WTC11 (cell line): ENCODE measurements around the gene FAM50A. TPM values are rescaled to one million over a fixed set of nuclear protein-coding genes. Genes with fewer than 3 reads are reported as not detected.

Source experiments
- ATAC-seq: fragments of 200-7000 bp; cut with Tn5 transposase; 2 replicates; pipeline ENCODE4 v1.10.0; 2021; ENCODE audit warnings: mild to moderate bottlenecking, moderate library complexity
- CTCF ChIA-PET: fragments of 300-600 bp; sonication (Branson Sonifier 250); formaldehyde crosslinking; loops from one replicate; lab custom pipeline; 2021; ENCODE audit warnings: antibody characterized with exemption; lab: Charles Lee
- POLR2A ChIA-PET: fragments of 350-600 bp; sonication (Branson Sonifier 250); formaldehyde crosslinking; loops from one replicate; lab custom pipeline; 2021; ENCODE audit warnings: antibody characterized with exemption; lab: Charles Lee
- DNase-seq: peaks from one replicate; pipeline ENCODE4 v3.0.0; 2021; ENCODE audit warnings: low spot score
- H3K27ac Mint-ChIP-seq: 2 replicates; pipeline ENCODE4 v1.8.0; 2021; ENCODE audit warnings: mixed read lengths
- H3K27me3 Mint-ChIP-seq: 2 replicates; pipeline ENCODE4 v1.8.0; 2021; ENCODE audit warnings: low read depth, mild to moderate bottlenecking, moderate library complexity, mixed read lengths
- H3K36me3 Mint-ChIP-seq: 2 replicates; pipeline ENCODE4 v1.8.0; 2021; ENCODE audit warnings: mixed read lengths
- H3K4me1 Mint-ChIP-seq: 2 replicates; pipeline ENCODE4 v1.8.0; 2022; ENCODE audit warnings: mixed read lengths
- H3K4me3 Mint-ChIP-seq: 2 replicates; pipeline ENCODE4 v1.8.0; 2021; ENCODE audit warnings: mild to moderate bottlenecking, moderate library complexity, mixed read lengths
- H3K9me3 Mint-ChIP-seq: 2 replicates; pipeline ENCODE4 v1.8.0; 2021; ENCODE audit warnings: mixed read lengths
- CBFB ChIP-seq: sonication (generic); formaldehyde crosslinking; IDR thresholded peaks from 2 replicates; pipeline ENCODE4 v1.8.1; 2022; ENCODE audit warnings: mild to moderate bottlenecking, low read depth, missing genetic modification reagents
- ESRRA ChIP-seq: sonication (generic); formaldehyde crosslinking; IDR thresholded peaks from 2 replicates; pipeline ENCODE4 v1.8.1; 2022; ENCODE audit warnings: mild to moderate bottlenecking, missing genetic modification reagents, borderline replicate concordance
- FOXJ3 ChIP-seq: sonication (generic); formaldehyde crosslinking; IDR thresholded peaks from 2 replicates; pipeline ENCODE4 v1.9.0; 2021; ENCODE audit warnings: missing genetic modification reagents, mild to moderate bottlenecking, borderline replicate concordance
- FOXK1 ChIP-seq: sonication (generic); formaldehyde crosslinking; IDR thresholded peaks from 2 replicates; pipeline ENCODE4 v1.8.0; 2022; ENCODE audit warnings: mild to moderate bottlenecking, moderate library complexity, missing genetic modification reagents
- GTF2I ChIP-seq: fragments of 250-450 bp; sonication (Bioruptor Pico); conservative IDR thresholded peaks from 2 replicates; pipeline ENCODE4 v1.4.0; 2021; ENCODE audit warnings: mild to moderate bottlenecking
- JUN ChIP-seq: sonication (generic); formaldehyde crosslinking; IDR thresholded peaks from 2 replicates; pipeline ENCODE4 v1.8.0; 2023; ENCODE audit warnings: mild to moderate bottlenecking, missing genetic modification reagents
- MYBL2 ChIP-seq: sonication (generic); formaldehyde crosslinking; IDR thresholded peaks from 2 replicates; pipeline ENCODE4 v1.8.1; 2023; ENCODE audit warnings: mild to moderate bottlenecking, moderate library complexity, missing genetic modification reagents
- NFE2L1 ChIP-seq: sonication (generic); formaldehyde crosslinking; IDR thresholded peaks from 2 replicates; pipeline ENCODE4 v1.8.1; 2023; ENCODE audit warnings: missing genetic modification reagents
- NR2C2 ChIP-seq: sonication (generic); formaldehyde crosslinking; IDR thresholded peaks from 2 replicates; pipeline ENCODE4 v1.8.0; 2022; ENCODE audit warnings: mild to moderate bottlenecking, missing genetic modification reagents
- PRRX2 ChIP-seq: fragments of 250-450 bp; sonication (Bioruptor Pico); IDR thresholded peaks from 2 replicates; pipeline ENCODE4 v1.8.0; 2021; ENCODE audit warnings: mild to moderate bottlenecking
- SMAD4 ChIP-seq: sonication (generic); formaldehyde crosslinking; IDR thresholded peaks from 2 replicates; pipeline ENCODE4 v1.8.0; 2022; ENCODE audit warnings: mild to moderate bottlenecking, missing genetic modification reagents
- ZNF121 ChIP-seq: sonication (generic); formaldehyde crosslinking; IDR thresholded peaks from 2 replicates; pipeline ENCODE4 v1.8.0; 2023; ENCODE audit warnings: missing genetic modification reagents
- ZNF232 ChIP-seq: sonication (generic); formaldehyde crosslinking; IDR thresholded peaks from 2 replicates; pipeline ENCODE4 v1.8.0; 2022; ENCODE audit warnings: mild to moderate bottlenecking, missing genetic modification reagents
- ZNF263 ChIP-seq: sonication (generic); formaldehyde crosslinking; IDR thresholded peaks from 2 replicates; pipeline ENCODE4 v1.8.1; 2022; ENCODE audit warnings: low read depth, mild to moderate bottlenecking, moderate library complexity, missing genetic modification reagents
- ZNF416 ChIP-seq: fragments of 250-450 bp; sonication (Bioruptor Pico); IDR thresholded peaks from 2 replicates; pipeline ENCODE4 v1.9.0; 2021; ENCODE audit warnings: mild to moderate bottlenecking, inconsistent platforms
- ZNF423 ChIP-seq: fragments of 250-450 bp; sonication (Bioruptor Pico); IDR thresholded peaks from 2 replicates; pipeline ENCODE4 v2.1.2; 2022; ENCODE audit warnings: mild to moderate bottlenecking, moderate library complexity
- ZNF671 ChIP-seq: fragments of 250-450 bp; sonication (Bioruptor Pico); IDR thresholded peaks from 2 replicates; pipeline ENCODE4 v1.8.0; 2021; ENCODE audit warnings: mild to moderate bottlenecking
- total RNA-seq: library from RNA; stranded (reverse); gene quantifications from 3 replicates; pipeline ENCODE4 v1.2.3, GENCODE V29; 2021
- TF ChIP-seq, protein P1 (sequence below): sonication (generic); formaldehyde crosslinking; conservative IDR thresholded peaks from 2 replicates; pipeline ENCODE4 v1.8.1; 2023; ENCODE audit warnings: mild to moderate bottlenecking, low read depth, missing genetic modification reagents, moderate library complexity
- TF ChIP-seq, protein P2 (sequence below): sonication (generic); formaldehyde crosslinking; IDR thresholded peaks from 2 replicates; pipeline ENCODE4 v1.8.0; 2022; ENCODE audit warnings: mild to moderate bottlenecking, missing genetic modification reagents
- TF ChIP-seq, protein P3 (sequence below): sonication (generic); formaldehyde crosslinking; IDR thresholded peaks from 2 replicates; pipeline ENCODE4 v1.8.1; 2023; ENCODE audit warnings: mild to moderate bottlenecking, missing genetic modification reagents, borderline replicate concordance
- TF ChIP-seq, protein P4 (sequence below): sonication (generic); formaldehyde crosslinking; IDR thresholded peaks from 2 replicates; pipeline ENCODE4 v1.8.0; 2022; ENCODE audit warnings: missing genetic modification reagents
- TF ChIP-seq, protein P5 (sequence below): sonication (generic); formaldehyde crosslinking; conservative IDR thresholded peaks from 2 replicates; pipeline ENCODE4 v1.8.1; 2022; ENCODE audit warnings: mild to moderate bottlenecking, missing genetic modification reagents
- TF ChIP-seq, protein P6 (sequence below): sonication (generic); formaldehyde crosslinking; IDR thresholded peaks from 2 replicates; pipeline ENCODE4 v1.8.1; 2022; ENCODE audit warnings: mild to moderate bottlenecking, moderate library complexity, missing genetic modification reagents

The FAM50A gene
- total RNA-seq, 1 experiment from 2014 or later = 50.2 TPM

DNA sequence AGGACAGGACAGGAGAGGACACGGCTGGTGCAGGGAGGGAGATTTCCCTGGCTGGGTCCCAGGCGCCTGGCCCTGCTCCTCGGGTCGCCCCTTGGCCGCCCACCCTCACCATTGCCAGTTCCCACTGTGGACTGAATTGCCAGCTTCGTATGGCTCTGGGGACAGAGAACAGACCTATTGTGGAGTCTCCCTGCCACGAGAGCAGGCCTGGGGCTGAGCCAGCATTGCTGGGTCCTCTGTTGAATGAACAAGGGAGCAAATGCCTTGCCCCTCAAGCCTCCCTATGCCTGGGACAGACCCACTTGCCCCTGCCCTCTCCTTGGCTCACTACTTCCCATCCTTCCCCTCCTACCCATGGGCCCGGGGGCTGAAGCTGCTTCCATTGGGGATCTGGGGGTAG lies 18.5 kb downstream of the FAM50A start:
- no peak overlapping the region for H3K4me3 Mint-ChIP-seq
- no peaks in the 10 kb centered on the region for H3K9me3 Mint-ChIP-seq
- CTCF ChIA-PET = no interaction called here
- no peak overlapping the region for H3K27ac Mint-ChIP-seq
- TF ChIP-seq ESRRA (CRISPR knock-in tag) (no peak), JUN (CRISPR knock-in tag) (no peak), FOXJ3 (CRISPR knock-in tag) (no peak), GTF2I (CRISPR knock-in tag) (no peak), ZNF671 (CRISPR knock-in tag) (no peak), ZNF232 (CRISPR knock-in tag) (no peak), FOXK1 (CRISPR knock-in tag) (no peak), NR2C2 (CRISPR knock-in tag) (no peak), ZNF121 (CRISPR knock-in tag) (no peak), ZNF416 (CRISPR knock-in tag) (no peak), ZNF263 (no peak)
- TF ChIP-seq, protein P1, sequence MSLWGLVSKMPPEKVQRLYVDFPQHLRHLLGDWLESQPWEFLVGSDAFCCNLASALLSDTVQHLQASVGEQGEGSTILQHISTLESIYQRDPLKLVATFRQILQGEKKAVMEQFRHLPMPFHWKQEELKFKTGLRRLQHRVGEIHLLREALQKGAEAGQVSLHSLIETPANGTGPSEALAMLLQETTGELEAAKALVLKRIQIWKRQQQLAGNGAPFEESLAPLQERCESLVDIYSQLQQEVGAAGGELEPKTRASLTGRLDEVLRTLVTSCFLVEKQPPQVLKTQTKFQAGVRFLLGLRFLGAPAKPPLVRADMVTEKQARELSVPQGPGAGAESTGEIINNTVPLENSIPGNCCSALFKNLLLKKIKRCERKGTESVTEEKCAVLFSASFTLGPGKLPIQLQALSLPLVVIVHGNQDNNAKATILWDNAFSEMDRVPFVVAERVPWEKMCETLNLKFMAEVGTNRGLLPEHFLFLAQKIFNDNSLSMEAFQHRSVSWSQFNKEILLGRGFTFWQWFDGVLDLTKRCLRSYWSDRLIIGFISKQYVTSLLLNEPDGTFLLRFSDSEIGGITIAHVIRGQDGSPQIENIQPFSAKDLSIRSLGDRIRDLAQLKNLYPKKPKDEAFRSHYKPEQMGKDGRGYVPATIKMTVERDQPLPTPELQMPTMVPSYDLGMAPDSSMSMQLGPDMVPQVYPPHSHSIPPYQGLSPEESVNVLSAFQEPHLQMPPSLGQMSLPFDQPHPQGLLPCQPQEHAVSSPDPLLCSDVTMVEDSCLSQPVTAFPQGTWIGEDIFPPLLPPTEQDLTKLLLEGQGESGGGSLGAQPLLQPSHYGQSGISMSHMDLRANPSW (CRISPR knock-in tag) = no peak
- TF ChIP-seq, protein P2, sequence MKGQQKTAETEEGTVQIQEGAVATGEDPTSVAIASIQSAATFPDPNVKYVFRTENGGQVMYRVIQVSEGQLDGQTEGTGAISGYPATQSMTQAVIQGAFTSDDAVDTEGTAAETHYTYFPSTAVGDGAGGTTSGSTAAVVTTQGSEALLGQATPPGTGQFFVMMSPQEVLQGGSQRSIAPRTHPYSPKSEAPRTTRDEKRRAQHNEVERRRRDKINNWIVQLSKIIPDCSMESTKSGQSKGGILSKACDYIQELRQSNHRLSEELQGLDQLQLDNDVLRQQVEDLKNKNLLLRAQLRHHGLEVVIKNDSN (CRISPR knock-in tag) = no peak
- ATAC-seq (no peak), DNase-seq (no peak)
- POLR2A ChIA-PET = interaction anchor here (0.6 kb wide), 1 partner anchor 31 kb away, joined by 3 read pairs; no protein-coding TSS in a partner anchor
- H3K36me3 Mint-ChIP-seq = no peaks in the 10 kb centered on the region
- no peaks in the 10 kb centered on the region for H3K4me1 Mint-ChIP-seq
- peaks cover under 1% of the 10 kb centered on the region; the same call in 1 of the 2 replicates for H3K27me3 Mint-ChIP-seq

DNA sequence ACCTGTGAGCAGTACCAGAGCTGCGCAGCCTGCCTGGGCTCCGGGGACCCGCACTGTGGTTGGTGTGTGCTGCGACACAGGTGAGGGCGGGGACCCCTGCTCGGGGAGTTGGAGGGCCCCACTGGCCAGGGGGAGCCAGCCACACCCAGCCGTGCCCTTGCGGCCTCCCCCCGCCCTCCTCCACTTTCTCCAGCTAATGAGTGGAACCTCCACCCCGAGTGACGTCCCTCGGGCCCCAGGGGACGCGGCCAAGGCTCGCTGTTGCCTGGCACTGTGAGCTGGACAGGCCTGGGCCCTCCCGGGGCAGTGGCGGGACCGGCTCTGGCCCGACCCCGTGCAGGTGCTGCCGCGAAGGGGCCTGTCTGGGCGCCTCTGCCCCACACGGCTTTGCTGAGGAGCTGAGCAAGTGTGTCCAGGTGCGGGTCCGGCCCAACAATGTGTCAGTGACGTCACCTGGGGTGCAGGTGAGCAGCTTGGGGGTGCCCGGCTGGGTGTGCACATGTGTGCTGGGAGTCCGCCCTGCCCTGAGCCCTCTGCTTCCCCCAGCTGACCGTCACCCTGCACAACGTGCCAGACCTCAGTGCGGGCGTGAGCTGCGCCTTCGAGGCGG lies 19.8 kb downstream of the FAM50A start:
- DNase-seq = no peak
- H3K4me3 Mint-ChIP-seq = no peak overlapping the region
- TF ChIP-seq SMAD4 (CRISPR knock-in tag) (no peak), CBFB (CRISPR knock-in tag) (no peak), JUN (CRISPR knock-in tag) (no peak), ZNF423 (no peak), PRRX2 (CRISPR knock-in tag) (no peak), NFE2L1 (CRISPR knock-in tag) (no peak), MYBL2 (CRISPR knock-in tag) (no peak)
- TF ChIP-seq, protein P3, sequence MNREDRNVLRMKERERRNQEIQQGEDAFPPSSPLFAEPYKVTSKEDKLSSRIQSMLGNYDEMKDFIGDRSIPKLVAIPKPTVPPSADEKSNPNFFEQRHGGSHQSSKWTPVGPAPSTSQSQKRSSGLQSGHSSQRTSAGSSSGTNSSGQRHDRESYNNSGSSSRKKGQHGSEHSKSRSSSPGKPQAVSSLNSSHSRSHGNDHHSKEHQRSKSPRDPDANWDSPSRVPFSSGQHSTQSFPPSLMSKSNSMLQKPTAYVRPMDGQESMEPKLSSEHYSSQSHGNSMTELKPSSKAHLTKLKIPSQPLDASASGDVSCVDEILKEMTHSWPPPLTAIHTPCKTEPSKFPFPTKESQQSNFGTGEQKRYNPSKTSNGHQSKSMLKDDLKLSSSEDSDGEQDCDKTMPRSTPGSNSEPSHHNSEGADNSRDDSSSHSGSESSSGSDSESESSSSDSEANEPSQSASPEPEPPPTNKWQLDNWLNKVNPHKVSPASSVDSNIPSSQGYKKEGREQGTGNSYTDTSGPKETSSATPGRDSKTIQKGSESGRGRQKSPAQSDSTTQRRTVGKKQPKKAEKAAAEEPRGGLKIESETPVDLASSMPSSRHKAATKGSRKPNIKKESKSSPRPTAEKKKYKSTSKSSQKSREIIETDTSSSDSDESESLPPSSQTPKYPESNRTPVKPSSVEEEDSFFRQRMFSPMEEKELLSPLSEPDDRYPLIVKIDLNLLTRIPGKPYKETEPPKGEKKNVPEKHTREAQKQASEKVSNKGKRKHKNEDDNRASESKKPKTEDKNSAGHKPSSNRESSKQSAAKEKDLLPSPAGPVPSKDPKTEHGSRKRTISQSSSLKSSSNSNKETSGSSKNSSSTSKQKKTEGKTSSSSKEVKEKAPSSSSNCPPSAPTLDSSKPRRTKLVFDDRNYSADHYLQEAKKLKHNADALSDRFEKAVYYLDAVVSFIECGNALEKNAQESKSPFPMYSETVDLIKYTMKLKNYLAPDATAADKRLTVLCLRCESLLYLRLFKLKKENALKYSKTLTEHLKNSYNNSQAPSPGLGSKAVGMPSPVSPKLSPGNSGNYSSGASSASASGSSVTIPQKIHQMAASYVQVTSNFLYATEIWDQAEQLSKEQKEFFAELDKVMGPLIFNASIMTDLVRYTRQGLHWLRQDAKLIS (CRISPR knock-in tag) = no peak
- TF ChIP-seq, protein P4, sequence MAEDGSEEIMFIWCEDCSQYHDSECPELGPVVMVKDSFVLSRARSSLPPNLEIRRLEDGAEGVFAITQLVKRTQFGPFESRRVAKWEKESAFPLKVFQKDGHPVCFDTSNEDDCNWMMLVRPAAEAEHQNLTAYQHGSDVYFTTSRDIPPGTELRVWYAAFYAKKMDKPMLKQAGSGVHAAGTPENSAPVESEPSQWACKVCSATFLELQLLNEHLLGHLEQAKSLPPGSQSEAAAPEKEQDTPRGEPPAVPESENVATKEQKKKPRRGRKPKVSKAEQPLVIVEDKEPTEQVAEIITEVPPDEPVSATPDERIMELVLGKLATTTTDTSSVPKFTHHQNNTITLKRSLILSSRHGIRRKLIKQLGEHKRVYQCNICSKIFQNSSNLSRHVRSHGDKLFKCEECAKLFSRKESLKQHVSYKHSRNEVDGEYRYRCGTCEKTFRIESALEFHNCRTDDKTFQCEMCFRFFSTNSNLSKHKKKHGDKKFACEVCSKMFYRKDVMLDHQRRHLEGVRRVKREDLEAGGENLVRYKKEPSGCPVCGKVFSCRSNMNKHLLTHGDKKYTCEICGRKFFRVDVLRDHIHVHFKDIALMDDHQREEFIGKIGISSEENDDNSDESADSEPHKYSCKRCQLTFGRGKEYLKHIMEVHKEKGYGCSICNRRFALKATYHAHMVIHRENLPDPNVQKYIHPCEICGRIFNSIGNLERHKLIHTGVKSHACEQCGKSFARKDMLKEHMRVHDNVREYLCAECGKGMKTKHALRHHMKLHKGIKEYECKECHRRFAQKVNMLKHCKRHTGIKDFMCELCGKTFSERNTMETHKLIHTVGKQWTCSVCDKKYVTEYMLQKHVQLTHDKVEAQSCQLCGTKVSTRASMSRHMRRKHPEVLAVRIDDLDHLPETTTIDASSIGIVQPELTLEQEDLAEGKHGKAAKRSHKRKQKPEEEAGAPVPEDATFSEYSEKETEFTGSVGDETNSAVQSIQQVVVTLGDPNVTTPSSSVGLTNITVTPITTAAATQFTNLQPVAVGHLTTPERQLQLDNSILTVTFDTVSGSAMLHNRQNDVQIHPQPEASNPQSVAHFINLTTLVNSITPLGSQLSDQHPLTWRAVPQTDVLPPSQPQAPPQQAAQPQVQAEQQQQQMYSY = no peak
- TF ChIP-seq, protein P5, sequence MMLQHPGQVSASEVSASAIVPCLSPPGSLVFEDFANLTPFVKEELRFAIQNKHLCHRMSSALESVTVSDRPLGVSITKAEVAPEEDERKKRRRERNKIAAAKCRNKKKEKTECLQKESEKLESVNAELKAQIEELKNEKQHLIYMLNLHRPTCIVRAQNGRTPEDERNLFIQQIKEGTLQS (CRISPR knock-in tag) = no peak
- TF ChIP-seq, protein P6, sequence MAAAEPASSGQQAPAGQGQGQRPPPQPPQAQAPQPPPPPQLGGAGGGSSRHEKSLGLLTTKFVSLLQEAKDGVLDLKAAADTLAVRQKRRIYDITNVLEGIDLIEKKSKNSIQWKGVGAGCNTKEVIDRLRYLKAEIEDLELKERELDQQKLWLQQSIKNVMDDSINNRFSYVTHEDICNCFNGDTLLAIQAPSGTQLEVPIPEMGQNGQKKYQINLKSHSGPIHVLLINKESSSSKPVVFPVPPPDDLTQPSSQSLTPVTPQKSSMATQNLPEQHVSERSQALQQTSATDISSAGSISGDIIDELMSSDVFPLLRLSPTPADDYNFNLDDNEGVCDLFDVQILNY (CRISPR knock-in tag) = no peak
- no peaks in the 10 kb centered on the region for H3K4me1 Mint-ChIP-seq
- ATAC-seq = no peak
- H3K36me3 Mint-ChIP-seq = no peaks in the 10 kb centered on the region
- H3K27ac Mint-ChIP-seq = no peak overlapping the region
- POLR2A ChIA-PET = no interaction called here
- no peaks in the 10 kb centered on the region for H3K27me3 Mint-ChIP-seq
- CTCF ChIA-PET = interaction anchor here (0.7 kb wide), 1 partner anchor 64 kb away, joined by 3 read pairs; no protein-coding TSS in a partner anchor
- no peaks in the 10 kb centered on the region for H3K9me3 Mint-ChIP-seq
